ENCODE data around the gene DCAF11.

GRCh38 chr14:24147761-24148428, 33.3 kb downstream of the DCAF11 start:
- no peak for TF ChIP-seq CTCF (IDR thresholded peaks at IDR 0.05)
- TF ChIP-seq POLR2A (IDR thresholded peaks at IDR 0.05): no peak
